ENCODE measurements around the gene TBC1D30.

The TBC1D30 gene

GRCh38 chr12:64912516-64913255 lies 88.2 kb downstream of the TBC1D30 start:
- DNase-seq, result no peak

GRCh38 chr12:64915242-64915641 lies 90.8 kb downstream of the TBC1D30 start:
- DNase-seq, result no peak

DNA sequence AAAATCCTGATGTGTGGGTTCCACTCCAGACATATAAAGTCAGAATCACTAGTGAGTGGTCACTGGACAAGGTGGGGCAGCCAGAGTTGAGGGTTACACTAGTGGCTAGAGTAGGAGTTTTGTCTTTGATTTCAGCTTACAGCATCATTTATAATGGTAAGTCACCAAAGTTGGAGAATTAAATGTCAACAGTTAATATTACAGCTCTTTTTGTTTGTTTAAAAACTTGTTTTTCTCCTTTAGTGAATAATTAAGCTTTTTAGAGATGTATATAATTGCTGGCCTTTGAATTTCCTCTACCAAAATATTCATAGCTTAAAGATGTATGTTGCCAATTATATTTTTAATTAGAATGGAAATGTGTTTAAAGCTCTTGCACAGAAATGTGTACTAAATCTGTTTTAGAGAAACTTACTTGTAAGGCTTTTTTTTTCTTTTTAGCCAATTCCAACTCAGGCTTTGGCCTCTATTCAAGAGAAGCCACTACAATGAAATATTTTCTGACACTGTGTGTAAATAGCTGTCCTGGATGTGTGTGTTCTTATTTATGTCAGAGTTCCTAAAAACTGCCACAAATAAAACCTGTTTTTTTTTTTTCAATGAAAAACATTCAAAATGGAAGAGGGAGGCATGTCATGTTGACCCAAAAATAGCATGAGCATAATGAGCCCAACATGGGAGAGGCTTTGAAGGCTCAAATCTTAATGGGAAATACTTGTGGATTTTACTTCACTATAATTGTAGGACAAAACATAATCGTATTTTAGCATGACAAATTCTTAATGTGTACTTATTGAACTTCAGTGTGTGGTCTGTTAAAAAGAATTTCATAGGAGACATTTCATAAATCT lies 92.2 kb downstream of the TBC1D30 start:
- DNase-seq, result no peak

DNA sequence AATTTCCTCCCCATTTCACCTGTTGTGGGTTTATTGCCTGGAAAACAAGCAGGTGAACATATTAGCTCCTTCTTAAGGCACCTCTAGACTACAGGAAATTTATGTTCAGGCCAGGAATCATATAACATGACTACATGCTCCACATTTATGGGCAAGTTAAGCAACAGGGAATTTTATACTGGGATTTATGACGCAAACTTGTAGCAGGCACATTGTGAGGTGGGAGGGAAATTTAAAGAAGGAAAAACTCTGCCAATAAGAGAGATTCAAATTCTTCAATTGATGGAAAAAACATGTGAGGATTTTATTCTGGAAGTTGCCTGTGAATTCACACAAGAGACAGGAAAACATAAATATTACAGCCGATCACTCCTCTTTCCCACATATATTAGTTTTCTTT lies 93.9 kb downstream of the TBC1D30 start:
- DNase-seq, result no peak

GRCh38 chr12:64918801-64919200 lies 94.4 kb downstream of the TBC1D30 start:
- no peak for DNase-seq

DNA sequence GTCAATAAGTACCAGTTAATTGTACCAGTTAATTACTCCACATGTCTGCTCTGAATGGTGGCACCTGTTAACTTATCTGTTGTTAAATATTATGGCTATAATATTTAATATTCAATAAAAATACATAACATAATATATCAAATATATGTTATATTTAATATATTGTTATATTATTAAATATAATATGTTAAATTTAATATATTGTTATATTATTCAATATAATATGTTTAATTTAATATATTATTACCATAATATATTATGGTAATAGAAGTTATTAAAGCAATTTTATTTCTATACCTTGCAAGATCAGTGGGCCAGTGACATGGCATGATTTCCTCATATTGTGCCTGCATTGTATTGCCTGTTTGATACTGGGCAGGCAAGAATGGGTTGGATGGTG lies 98.4 kb downstream of the TBC1D30 start:
- DNase-seq, result no peak

DNA sequence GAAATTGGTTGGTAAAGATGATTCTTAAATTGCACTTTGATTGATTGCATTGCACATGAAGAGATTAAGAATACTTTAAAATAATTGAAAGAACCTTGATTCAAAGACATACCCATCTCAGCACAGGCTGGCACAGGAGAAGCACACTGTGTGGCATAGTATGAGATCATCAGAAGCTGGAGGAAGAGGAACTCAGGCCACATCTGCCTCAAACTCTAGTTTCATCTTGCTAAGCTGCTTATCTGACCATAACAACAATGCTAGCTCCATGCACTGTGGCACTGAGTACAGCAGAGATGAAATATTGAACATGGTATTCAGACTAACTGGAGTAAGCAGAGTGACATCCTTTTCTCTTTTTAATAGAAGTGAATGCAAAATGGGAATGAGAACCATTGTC lies 99.1 kb downstream of the TBC1D30 start:
- no peak for DNase-seq

All from NCI-H2171 treated with DMSO at 0.1 percent for 48 hours (cell line).